ENCODE measurements around the gene CDC20B. TPM values are rescaled to one million over a fixed set of nuclear protein-coding genes. Genes with fewer than 3 reads are reported as not detected.
A peak's percentile ranks its signal among the peaks of the same experiment; 100 is the strongest.

Gene CDC20B
- total and polyA plus RNA-seq, 2 experiments from 2014 or later = not detected

DNA sequence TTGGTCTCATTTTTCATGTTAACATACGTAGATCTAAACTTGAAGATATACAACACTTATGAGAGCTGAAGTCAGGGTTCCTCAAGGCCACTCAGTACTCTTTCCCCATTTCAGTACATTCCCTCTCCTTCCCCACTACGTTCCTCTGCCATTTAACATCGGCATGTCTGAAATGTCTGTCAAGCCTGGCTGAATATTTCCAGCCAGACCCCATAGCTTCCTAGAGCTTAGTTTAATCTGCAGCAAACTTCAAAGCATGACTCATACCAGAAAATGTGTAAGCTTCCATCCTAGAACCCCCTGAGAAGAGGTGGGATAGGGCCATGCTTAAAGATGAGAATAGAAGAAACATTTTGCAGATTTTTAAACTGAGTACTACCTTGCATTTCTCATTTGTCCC, 64.3 kb downstream of the CDC20B start:
- Histone ChIP-seq H2AFZ (peak overlapping the region; percentile 43), H4K20me1 (replicated peaks; ENCODE audit: insufficient read depth) (no peaks in the 10 kb centered on the region), H3K4me2 (no peak overlapping the region), H3K36me3 (ENCODE audit: insufficient read depth) (no peaks in the 10 kb centered on the region), H3K27ac (ENCODE audit: low read depth) (no peak overlapping the region), H3K9me2 (ENCODE audit: insufficient read depth) (0 out of 2 replicates have a peak, but pooled peaks cover 2% of the 10 kb centered on the region), H3K27me3 (ENCODE audit: insufficient read depth) (no peaks in the 10 kb centered on the region), H3K79me2 (replicated peaks; ENCODE audit: insufficient read depth) (no peaks in the 10 kb centered on the region), H3F3A (replicated peaks; ENCODE audit: low read depth) (no peaks in the 10 kb centered on the region), H3K4me3 (no peak overlapping the region), H3K4me1 (ENCODE audit: insufficient read depth) (peaks cover 15% of the 10 kb centered on the region)
- ATAC-seq (no peak), DNase-seq (ENCODE audit: low spot score) (no peak)
- peaks cover 3% of the 10 kb centered on the region for H3K27me3 Mint-ChIP-seq (ENCODE audit: insufficient read depth, low read depth, poor library complexity)
- H3K9me3 Mint-ChIP-seq = no peaks in the 10 kb centered on the region
- H3K4me3 Mint-ChIP-seq = no peak overlapping the region
- peaks cover 13% of the 10 kb centered on the region for H3K4me1 Mint-ChIP-seq
- no peak overlapping the region for H3K27ac Mint-ChIP-seq
- no peak for TF ChIP-seq EZH2phosphoT487 (IDR thresholded peaks at IDR 0.05; ENCODE audit: unreplicated experiment)
- TF ChIP-seq JUNB (IDR thresholded peaks at IDR 0.05; ENCODE audit: unreplicated experiment) = no peak
- TF ChIP-seq, protein P1, sequence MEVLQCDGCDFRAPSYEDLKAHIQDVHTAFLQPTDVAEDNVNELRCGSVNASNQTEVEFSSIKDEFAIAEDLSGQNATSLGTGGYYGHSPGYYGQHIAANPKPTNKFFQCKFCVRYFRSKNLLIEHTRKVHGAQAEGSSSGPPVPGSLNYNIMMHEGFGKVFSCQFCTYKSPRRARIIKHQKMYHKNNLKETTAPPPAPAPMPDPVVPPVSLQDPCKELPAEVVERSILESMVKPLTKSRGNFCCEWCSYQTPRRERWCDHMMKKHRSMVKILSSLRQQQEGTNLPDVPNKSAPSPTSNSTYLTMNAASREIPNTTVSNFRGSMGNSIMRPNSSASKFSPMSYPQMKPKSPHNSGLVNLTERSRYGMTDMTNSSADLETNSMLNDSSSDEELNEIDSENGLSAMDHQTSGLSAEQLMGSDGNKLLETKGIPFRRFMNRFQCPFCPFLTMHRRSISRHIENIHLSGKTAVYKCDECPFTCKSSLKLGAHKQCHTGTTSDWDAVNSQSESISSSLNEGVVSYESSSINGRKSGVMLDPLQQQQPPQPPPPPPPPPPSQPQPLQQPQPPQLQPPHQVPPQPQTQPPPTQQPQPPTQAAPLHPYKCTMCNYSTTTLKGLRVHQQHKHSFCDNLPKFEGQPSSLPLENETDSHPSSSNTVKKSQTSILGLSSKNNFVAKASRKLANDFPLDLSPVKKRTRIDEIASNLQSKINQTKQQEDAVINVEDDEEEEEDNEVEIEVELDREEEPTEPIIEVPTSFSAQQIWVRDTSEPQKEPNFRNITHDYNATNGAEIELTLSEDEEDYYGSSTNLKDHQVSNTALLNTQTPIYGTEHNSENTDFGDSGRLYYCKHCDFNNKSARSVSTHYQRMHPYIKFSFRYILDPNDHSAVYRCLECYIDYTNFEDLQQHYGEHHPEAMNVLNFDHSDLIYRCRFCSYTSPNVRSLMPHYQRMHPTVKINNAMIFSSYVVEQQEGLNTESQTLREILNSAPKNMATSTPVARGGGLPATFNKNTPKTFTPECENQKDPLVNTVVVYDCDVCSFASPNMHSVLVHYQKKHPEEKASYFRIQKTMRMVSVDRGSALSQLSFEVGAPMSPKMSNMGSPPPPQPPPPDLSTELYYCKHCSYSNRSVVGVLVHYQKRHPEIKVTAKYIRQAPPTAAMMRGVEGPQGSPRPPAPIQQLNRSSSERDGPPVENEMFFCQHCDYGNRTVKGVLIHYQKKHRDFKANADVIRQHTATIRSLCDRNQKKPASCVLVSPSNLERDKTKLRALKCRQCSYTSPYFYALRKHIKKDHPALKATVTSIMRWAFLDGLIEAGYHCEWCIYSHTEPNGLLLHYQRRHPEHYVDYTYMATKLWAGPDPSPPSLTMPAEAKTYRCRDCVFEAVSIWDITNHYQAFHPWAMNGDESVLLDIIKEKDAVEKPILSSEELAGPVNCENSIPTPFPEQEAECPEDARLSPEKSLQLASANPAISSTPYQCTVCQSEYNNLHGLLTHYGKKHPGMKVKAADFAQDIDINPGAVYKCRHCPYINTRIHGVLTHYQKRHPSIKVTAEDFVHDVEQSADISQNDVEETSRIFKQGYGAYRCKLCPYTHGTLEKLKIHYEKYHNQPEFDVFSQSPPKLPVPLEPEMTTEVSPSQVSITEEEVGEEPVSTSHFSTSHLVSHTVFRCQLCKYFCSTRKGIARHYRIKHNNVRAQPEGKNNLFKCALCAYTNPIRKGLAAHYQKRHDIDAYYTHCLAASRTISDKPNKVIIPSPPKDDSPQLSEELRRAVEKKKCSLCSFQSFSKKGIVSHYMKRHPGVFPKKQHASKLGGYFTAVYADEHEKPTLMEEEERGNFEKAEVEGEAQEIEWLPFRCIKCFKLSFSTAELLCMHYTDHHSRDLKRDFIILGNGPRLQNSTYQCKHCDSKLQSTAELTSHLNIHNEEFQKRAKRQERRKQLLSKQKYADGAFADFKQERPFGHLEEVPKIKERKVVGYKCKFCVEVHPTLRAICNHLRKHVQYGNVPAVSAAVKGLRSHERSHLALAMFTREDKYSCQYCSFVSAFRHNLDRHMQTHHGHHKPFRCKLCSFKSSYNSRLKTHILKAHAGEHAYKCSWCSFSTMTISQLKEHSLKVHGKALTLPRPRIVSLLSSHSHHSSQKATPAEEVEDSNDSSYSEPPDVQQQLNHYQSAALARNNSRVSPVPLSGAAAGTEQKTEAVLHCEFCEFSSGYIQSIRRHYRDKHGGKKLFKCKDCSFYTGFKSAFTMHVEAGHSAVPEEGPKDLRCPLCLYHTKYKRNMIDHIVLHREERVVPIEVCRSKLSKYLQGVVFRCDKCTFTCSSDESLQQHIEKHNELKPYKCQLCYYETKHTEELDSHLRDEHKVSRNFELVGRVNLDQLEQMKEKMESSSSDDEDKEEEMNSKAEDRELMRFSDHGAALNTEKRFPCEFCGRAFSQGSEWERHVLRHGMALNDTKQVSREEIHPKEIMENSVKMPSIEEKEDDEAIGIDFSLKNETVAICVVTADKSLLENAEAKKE (CRISPR knock-in tag; IDR thresholded peaks at IDR 0.05) = no peak
- TF ChIP-seq, protein P2, sequence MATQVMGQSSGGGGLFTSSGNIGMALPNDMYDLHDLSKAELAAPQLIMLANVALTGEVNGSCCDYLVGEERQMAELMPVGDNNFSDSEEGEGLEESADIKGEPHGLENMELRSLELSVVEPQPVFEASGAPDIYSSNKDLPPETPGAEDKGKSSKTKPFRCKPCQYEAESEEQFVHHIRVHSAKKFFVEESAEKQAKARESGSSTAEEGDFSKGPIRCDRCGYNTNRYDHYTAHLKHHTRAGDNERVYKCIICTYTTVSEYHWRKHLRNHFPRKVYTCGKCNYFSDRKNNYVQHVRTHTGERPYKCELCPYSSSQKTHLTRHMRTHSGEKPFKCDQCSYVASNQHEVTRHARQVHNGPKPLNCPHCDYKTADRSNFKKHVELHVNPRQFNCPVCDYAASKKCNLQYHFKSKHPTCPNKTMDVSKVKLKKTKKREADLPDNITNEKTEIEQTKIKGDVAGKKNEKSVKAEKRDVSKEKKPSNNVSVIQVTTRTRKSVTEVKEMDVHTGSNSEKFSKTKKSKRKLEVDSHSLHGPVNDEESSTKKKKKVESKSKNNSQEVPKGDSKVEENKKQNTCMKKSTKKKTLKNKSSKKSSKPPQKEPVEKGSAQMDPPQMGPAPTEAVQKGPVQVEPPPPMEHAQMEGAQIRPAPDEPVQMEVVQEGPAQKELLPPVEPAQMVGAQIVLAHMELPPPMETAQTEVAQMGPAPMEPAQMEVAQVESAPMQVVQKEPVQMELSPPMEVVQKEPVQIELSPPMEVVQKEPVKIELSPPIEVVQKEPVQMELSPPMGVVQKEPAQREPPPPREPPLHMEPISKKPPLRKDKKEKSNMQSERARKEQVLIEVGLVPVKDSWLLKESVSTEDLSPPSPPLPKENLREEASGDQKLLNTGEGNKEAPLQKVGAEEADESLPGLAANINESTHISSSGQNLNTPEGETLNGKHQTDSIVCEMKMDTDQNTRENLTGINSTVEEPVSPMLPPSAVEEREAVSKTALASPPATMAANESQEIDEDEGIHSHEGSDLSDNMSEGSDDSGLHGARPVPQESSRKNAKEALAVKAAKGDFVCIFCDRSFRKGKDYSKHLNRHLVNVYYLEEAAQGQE (IDR thresholded peaks at IDR 0.05; ENCODE audit: unreplicated experiment) = no peak
- no peak for TF ChIP-seq CREB1 (CRISPR knock-in tag; IDR thresholded peaks at IDR 0.05; ENCODE audit: low read depth)
- no peak for TF ChIP-seq NANOG (IDR thresholded peaks at IDR 0.05; ENCODE audit: borderline replicate concordance)
- TF ChIP-seq STAT1 (IDR thresholded peaks at IDR 0.05; ENCODE audit: unreplicated experiment) = no peak
- no peak for TF ChIP-seq ZNF114 (CRISPR knock-in tag; IDR thresholded peaks at IDR 0.05)
- no peak for TF ChIP-seq POLR2AphosphoS5 (IDR thresholded peaks at IDR 0.05; ENCODE audit: low read depth)
- no peak for TF ChIP-seq ZNF331 (CRISPR knock-in tag; IDR thresholded peaks at IDR 0.05; ENCODE audit: low read depth)
- TF ChIP-seq, protein P3, sequence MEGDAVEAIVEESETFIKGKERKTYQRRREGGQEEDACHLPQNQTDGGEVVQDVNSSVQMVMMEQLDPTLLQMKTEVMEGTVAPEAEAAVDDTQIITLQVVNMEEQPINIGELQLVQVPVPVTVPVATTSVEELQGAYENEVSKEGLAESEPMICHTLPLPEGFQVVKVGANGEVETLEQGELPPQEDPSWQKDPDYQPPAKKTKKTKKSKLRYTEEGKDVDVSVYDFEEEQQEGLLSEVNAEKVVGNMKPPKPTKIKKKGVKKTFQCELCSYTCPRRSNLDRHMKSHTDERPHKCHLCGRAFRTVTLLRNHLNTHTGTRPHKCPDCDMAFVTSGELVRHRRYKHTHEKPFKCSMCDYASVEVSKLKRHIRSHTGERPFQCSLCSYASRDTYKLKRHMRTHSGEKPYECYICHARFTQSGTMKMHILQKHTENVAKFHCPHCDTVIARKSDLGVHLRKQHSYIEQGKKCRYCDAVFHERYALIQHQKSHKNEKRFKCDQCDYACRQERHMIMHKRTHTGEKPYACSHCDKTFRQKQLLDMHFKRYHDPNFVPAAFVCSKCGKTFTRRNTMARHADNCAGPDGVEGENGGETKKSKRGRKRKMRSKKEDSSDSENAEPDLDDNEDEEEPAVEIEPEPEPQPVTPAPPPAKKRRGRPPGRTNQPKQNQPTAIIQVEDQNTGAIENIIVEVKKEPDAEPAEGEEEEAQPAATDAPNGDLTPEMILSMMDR (conservative IDR thresholded peaks at IDR 0.05; ENCODE audit: low read depth in 2 of 2) = no peak
- no peak for TF ChIP-seq EZH2 (IDR thresholded peaks at IDR 0.05; ENCODE audit: low read depth, unreplicated experiment)
- TF ChIP-seq, protein P4, sequence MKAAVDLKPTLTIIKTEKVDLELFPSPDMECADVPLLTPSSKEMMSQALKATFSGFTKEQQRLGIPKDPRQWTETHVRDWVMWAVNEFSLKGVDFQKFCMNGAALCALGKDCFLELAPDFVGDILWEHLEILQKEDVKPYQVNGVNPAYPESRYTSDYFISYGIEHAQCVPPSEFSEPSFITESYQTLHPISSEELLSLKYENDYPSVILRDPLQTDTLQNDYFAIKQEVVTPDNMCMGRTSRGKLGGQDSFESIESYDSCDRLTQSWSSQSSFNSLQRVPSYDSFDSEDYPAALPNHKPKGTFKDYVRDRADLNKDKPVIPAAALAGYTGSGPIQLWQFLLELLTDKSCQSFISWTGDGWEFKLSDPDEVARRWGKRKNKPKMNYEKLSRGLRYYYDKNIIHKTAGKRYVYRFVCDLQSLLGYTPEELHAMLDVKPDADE (IDR thresholded peaks at IDR 0.05) = no peak
- H3K36me3 Mint-ChIP-seq (ENCODE audit: low read depth) = no peaks in the 10 kb centered on the region
